Measurements from ENCODE around the gene ATP6V1E1. TPM values are rescaled to one million over a fixed set of nuclear protein-coding genes. Genes with fewer than 3 reads are reported as not detected.

ATP6V1E1 gene
- total and polyA plus RNA-seq, 7 donors: 122 to 263 (median 158) TPM

GRCh38 chr22:17612057-17612456, 16.5 kb downstream of the ATP6V1E1 start:
- Histone ChIP-seq H3K4me1 (no peaks in the 10 kb centered on the region), H3K36me3 (ENCODE audit: insufficient read depth in 1 of 2, low read depth in 1 of 2) (peaks cover 0 to 82% of the 10 kb centered on the region in 2 donors), H3K4me3 (no peak overlapping the region), H3K27me3 (ENCODE audit: insufficient read depth in 3 of 3, low read length in 2 of 3) (no peaks in the 10 kb centered on the region), H3K27ac (no peak overlapping the region), H3K9me3 (no peaks in the 10 kb centered on the region)
- intact Hi-C loops (cut with DNase I): no loop called here
- TF ChIP-seq CTCF (IDR thresholded peaks at IDR 0.05): no peak
- DNase-seq (no peak), ATAC-seq (no peak)
- WGBS, 3 donors: 55 to 81% (median 63%) methylated on average over 3 of the region's 3 CpGs

- intact Hi-C loops (cut with DNase I): no loop called here
- DNase-seq: no peak
- 84 to 92% (median 84%) methylated on average over 4 of the region's 4 CpGs for WGBS, 3 donors
- no peak overlapping the region for H3K4me3 ChIP-seq
- H3K4me1 ChIP-seq: peaks cover 10% of the 10 kb centered on the region
- no peaks in the 10 kb centered on the region for H3K27me3 ChIP-seq (ENCODE audit: insufficient read depth in 3 of 3, low read length in 2 of 3)
- peak; percentile 46 to 64 (median 53) for ATAC-seq
- no peaks in the 10 kb centered on the region for H3K9me3 ChIP-seq
- no peak for TF ChIP-seq CTCF (IDR thresholded peaks at IDR 0.05)
- no peak overlapping the region for H3K27ac ChIP-seq
- peaks cover 0 to 48% of the 10 kb centered on the region in 2 donors for H3K36me3 ChIP-seq (ENCODE audit: insufficient read depth in 1 of 2, low read depth in 1 of 2)
These were observed 20.5 kb downstream of the ATP6V1E1 start for GRCh38 chr22:17607891-17608521.

GRCh38 chr22:17606496-17606895, 22.1 kb downstream of the ATP6V1E1 start:
- peaks cover 0 to 33% of the 10 kb centered on the region in 2 donors for H3K36me3 ChIP-seq (ENCODE audit: insufficient read depth in 1 of 2, low read depth in 1 of 2)
- DNase-seq: no peak
- H3K4me3 ChIP-seq: no peak overlapping the region
- intact Hi-C loops (cut with DNase I): no loop called here
- H3K27ac ChIP-seq: no peak overlapping the region
- no peaks in the 10 kb centered on the region for H3K9me3 ChIP-seq
- 40 to 53% (median 41%) methylated on average over 5 of the region's 5 CpGs for WGBS, 3 donors
- no peaks in the 10 kb centered on the region for H3K27me3 ChIP-seq (ENCODE audit: insufficient read depth in 3 of 3, low read length in 2 of 3)
- peaks cover 10% of the 10 kb centered on the region for H3K4me1 ChIP-seq
- peak in 3 of 4 donors; percentile 36 to 76 (median 67) for ATAC-seq
- no peak for TF ChIP-seq CTCF (IDR thresholded peaks at IDR 0.05)

- Histone ChIP-seq H3K27me3 (ENCODE audit: insufficient read depth in 3 of 3, low read length in 2 of 3) (no peaks in the 10 kb centered on the region), H3K4me1 (peaks cover 10% of the 10 kb centered on the region), H3K36me3 (ENCODE audit: insufficient read depth in 1 of 2, low read depth in 1 of 2) (peaks cover 1 to 42% of the 10 kb centered on the region in 2 donors), H3K27ac (no peak overlapping the region), H3K9me3 (no peaks in the 10 kb centered on the region), H3K4me3 (no peak overlapping the region)
- intact Hi-C loops (cut with DNase I): no loop called here
- WGBS, 3 donors: 89 to 93% (median 89%) methylated on average over 4 of the region's 4 CpGs
- DNase-seq (no peak), ATAC-seq (no peak)
- no peak for TF ChIP-seq CTCF (IDR thresholded peaks at IDR 0.05)
These were observed 24.9 kb downstream of the ATP6V1E1 start for GRCh38 chr22:17603668-17604067.

- no peak overlapping the region for H3K4me3 ChIP-seq
- H3K27me3 ChIP-seq (ENCODE audit: insufficient read depth in 3 of 3, low read length in 2 of 3): no peaks in the 10 kb centered on the region
- TF ChIP-seq CTCF (IDR thresholded peaks at IDR 0.05): no peak
- peaks cover 7 to 54% of the 10 kb centered on the region in 2 donors for H3K36me3 ChIP-seq (ENCODE audit: insufficient read depth in 1 of 2, low read depth in 1 of 2)
- WGBS, 3 donors: 72 to 77% (median 74%) methylated on average over 3 of the region's 3 CpGs
- no peaks in the 10 kb centered on the region for H3K9me3 ChIP-seq
- H3K27ac ChIP-seq: no peak overlapping the region
- ATAC-seq (no peak), DNase-seq (no peak)
- intact Hi-C loops (cut with DNase I): no loop called here
- H3K4me1 ChIP-seq: no peaks in the 10 kb centered on the region
These were observed 27.5 kb downstream of the ATP6V1E1 start for GRCh38 chr22:17601031-17601430.

All from psoas muscle (tissue), 8 donors.